DMS53 (cell line): Measurements from ENCODE around the gene WDR73.
A peak's percentile ranks its signal among the peaks of the same experiment; 100 is the strongest.
"Not testable (repeated sequence)": the region's sequence is repeated elsewhere in the genome, so short reads cannot be mapped to it uniquely, and the experiment has no call there.

Experiments used
- DNase-seq: peaks from one replicate; lab custom pipeline; 2025; lab: John Stamatoyannopoulos, UW

Gene WDR73

DNA sequence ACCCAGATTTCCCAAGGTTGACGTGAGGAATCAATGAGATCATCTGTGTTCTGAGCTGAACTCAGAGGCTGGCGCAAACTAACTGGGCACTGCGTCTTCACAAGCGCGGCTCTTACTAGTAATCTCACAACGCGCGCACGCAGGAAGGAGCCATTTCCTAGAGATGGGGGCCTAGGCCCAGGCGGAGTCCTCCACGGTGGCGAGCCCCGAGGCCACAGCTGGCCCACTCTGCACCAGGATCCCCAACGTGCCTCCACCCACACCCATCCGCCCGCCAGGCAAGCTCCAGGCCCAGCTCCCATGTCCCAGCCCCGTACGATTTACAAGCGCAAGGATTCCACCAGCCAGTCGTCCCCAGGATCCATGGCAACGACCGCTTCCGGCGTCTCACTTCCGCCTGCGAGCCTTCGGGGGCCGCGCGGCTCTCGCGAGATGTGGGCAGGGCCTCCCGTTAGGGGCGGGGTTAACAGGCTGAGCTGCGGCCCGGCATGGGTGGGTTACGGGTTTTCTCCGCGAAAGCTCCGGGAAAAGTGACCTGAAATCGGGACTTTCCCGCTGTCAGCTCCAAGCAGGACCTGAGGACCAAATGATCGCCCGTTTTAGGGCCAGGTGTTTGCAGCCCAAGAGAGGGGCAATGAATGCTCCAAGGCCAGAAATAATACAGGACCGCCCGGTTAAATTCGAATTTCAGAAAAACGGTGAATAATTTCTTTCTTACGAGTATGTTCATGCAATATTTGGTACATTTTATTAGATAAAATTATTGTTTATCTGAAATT is at the start of gene WDR73:
TSS of gene WDR73 (minus strand) at position 374 of the 779 bp plus-strand sequence. CDS start at position 365, 9 bp downstream.
- DNase-seq: peak; percentile 96

DNA sequence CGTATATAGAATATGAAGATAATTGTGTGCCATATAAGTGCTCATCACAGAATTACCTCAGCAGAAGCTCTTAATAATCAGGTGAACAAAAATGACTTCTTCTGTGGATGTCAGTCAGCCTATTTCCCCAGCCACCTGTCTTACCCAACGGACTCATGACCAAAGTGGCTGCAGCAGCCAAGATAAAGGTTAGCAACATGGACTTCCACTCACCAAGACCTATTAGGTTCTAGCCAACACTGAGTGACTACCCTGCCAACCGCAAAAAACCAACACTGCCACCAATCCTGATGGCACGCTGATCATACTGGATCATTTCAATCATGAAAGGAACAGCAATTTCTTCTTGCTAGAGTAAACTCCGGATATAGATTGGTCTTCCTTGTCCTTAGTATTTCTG is 49.7 kb upstream of the WDR73 start:
- DNase-seq: no peak

DNA sequence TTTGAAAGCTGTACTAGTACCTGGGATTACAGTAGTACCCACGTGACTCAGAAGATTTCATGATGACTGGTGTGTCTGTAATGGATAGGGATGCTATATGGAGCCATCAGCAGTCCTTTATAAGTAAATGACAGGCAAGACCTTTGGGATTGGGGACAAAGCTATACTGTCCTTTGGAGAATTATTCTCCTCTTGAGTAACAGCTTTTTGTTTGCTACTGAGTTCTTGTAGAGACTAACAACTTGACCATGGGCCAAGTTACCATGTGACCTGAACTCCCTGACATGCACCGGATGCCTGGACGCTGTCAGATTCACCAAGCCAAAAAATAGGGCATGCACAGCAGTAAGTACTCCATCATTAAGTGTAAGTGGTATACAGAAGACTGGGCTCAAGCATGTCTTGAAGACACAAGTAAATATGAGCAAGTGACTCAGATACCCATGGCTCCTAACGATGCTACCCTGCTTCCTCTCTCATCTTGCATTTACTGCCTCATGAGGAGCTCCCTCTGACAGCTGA is 48.9 kb upstream of the WDR73 start:
- no peak for DNase-seq

DNA sequence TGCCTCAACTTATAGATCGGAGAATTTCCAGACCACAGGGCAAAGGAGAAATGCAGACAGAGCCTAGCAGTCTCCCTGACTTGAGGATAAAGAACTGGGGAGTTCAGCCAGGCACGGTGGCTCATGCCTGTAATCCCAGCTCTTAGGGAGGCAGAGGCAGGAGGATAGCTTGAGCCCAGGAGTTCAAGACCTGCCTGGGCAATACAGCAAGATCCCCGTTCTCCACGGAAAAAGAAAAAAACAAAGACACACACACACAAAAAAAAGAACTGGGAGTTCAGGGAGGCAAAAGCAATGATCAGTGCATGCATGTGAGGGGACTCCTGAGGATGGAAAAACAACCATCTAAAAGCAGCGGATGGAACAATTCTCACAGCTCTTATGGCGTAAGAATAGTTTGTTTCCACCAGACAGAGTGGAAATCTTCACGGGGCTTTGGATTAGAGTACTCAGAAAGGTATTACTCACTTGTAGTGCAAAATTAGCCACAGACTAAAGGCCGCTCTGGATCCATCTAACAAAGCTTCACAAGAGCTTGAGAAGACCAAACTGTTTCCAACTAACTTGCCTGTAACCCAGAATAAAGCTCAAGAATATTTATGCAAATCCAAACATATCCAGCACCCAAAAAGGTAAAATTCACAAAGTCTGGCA is 45.6 kb upstream of the WDR73 start:
- no peak for DNase-seq

DNA sequence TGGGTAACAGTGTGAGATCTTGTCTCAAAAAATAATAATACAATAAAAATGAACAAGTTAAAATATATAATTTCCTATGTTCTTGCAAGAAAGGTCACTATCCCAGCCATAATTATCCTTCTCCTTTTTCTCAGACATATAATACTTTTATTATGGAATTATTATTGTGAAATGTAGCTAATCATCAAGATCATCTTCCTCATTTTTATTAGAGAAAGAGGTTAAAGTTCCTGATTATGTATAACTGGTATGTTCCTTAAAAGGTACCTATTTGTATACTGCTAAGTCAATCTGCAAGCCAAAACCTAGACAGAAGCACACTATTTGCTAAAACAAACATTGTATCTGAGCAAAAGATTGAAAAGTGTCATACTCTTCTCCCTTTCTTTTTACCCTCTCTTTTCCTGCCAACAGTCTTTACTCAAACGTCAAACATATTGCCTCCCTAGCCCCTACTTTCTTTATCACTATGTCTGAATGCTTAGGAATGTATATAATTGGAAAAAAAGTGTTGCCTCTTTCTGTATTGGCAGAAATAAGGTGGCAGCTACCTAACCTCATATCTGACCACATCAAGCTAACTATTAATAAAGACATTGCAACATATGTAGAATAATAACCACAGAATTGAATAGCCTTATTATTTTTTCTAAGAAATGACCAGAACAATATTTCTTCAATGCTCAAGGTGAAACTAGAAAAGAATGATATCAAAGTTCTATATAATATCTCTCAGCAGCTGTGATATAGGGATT is 43.3 kb upstream of the WDR73 start:
- no peak for DNase-seq

DNA sequence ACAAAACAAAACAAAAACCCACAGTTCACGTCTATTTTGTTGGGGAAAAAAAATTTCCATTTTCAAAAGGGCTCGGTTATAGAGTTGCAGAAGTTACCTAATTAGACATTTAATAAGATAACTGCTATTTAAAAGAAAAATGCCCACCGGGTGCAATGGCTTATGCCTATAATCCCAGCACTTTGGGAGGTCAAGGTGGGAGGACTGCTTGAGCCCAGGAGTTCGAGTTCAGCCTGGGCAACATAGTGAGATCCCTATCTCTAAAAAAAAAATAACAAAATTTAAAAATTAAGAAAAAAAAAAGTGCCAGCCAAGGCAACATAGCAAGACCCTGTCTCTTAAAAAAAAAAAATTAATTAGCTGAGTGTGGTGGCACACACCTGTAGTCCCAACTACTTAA is 42.7 kb upstream of the WDR73 start:
- no peak for DNase-seq

DNA sequence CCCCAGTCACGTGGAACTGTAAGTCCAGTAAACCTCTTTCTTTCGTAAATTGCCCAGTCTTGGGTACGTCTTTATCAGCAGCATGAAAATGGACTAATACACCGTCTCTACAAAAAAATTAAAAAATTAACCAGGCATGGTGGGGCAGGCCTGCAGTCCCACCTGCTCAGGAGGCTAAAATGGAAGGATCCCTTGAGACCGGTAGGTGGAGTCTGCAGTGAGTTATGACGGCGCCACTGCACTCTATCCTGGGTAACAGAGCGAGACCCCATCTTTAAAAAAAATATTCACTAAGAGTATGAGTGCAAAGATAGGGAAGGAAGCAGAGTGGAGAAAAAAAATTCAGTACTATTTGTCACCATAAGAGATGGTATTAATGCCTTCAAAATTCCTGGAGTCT is 36.3 kb upstream of the WDR73 start:
- no peak for DNase-seq

DNA sequence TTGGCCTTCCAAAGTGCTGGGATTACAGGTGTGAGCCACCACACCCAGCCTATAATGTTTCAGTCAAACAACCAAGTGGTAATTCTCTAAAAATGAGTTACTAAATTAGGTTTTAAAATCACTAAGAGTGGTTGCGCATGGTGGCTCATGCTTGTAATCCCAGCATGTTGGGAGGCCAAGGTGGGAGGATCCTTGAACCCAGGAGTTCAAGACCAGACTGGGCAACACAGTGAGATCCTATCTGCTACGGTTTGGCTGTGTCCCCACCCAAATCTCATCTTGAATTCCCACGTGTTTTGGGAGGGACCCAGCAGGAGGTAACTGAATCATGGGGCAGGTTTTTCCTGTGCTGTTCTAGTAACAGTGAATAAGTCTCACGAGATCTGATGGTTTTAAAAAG is 35.8 kb upstream of the WDR73 start:
- DNase-seq: no peak

DNA sequence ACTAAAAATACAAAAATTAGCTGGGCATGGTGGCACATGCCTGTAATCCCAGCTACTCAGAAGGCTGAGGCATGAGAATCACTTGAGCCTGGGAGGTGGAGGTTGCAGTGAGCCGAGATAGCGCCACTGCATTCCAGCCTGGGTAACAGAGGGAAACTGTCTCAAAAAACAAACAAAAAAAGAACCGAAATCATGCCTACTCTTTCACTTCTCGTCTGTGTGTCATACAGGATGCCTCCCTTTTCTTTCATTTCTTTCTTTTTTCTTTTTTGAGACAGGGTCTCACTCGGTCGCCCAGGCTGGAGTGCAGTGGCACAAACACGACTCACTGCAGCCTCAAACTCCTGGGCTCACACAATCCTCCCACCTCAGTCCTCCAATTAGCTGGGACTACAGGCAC is 32.4 kb upstream of the WDR73 start:
- DNase-seq: not testable (repeated sequence)

DNA sequence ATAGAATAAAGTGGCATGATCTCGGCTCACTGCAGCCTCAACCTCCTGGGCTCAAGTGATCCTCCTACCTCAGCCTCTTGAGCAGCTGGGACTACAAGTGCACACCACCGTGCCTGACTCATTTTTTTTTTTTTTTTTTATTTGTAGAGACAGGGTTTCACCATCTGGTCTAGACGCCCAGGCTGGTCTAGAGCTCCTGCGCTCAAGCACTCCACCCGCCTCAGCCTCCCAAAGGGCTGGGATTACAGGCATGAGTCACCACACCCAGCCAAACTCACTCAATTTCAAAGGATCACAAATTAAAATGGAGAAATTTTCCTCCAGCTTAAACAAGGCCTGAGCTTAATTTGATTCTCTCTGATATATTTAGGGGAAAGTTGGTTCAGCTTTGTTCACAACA is 31.2 kb upstream of the WDR73 start:
- DNase-seq: peak; percentile 85

DNA sequence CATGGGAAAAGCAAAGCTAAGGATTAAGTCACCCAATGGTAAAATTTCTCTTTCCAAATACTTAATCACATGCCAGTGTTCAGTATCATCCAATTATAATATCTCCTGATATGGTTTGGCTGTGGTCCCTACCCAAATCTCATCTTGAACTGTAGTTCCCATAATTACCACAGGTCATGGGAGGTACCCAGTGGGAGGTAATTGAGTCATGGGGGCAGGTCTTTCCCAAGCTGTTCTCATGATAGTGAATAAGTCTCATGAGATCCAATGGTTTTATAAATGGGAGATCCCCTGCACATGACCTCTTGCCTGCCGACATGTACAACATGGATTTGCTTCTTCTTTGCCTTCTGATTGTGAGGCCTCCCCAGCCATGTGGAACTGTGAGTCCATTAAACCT is 30.0 kb upstream of the WDR73 start:
- DNase-seq: no peak

DNA sequence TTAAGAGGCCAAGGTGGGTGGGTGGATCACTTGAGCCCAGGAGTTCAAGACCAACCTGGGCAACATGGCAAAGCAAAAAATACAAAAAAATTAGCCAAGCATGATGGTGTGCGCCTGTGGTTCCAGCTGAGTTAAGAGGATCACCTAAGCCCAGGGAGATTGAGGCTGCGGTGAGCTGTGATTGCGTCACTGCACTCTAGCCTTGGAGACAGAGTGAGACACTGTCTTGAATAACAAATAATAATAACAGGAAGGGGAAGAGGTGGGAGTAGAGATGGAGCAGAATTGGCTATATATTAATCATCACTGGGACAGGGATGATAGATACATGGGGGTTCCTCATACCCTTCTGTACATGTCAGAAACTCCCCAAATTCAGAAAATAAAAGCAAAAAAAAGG is 27.7 kb upstream of the WDR73 start:
- no peak for DNase-seq

DNA sequence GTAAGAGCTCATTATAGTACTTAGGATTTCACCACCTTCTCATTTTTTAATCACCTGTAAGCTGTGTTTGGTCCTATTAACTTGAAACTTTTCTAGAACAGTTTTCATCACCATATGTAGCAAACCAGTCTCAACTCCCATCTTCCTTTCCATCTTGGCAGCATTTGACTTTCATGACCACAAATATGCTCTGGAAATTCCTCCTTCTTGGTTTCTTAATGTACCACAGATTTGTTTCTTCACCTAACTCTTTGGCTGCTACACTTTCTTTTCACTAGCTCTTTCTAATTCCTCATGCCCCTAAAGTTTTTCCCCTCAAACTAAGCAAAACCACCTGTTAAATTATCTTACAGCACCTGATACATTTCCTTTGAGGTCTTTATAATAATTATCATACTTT is 17.1 kb upstream of the WDR73 start:
- DNase-seq: no peak

DNA sequence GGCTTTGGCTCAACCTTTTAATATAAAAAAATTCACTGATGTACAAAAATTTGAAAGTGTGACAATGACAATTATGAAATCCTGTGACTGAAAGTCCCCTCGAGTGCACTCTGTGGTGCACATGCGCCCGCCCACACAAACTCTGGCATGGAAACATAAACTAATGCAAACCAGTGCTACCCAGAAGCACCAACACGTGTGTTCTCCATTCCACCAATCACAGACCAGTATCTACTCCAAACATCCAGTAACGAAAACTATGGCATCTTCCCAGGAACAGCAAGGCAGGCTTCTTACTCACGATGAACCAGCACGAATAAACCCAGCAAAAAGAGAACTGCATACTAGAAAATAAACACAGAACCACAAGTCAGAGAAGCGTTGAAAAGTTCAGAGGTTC is 15.6 kb upstream of the WDR73 start:
- no peak for DNase-seq

DNA sequence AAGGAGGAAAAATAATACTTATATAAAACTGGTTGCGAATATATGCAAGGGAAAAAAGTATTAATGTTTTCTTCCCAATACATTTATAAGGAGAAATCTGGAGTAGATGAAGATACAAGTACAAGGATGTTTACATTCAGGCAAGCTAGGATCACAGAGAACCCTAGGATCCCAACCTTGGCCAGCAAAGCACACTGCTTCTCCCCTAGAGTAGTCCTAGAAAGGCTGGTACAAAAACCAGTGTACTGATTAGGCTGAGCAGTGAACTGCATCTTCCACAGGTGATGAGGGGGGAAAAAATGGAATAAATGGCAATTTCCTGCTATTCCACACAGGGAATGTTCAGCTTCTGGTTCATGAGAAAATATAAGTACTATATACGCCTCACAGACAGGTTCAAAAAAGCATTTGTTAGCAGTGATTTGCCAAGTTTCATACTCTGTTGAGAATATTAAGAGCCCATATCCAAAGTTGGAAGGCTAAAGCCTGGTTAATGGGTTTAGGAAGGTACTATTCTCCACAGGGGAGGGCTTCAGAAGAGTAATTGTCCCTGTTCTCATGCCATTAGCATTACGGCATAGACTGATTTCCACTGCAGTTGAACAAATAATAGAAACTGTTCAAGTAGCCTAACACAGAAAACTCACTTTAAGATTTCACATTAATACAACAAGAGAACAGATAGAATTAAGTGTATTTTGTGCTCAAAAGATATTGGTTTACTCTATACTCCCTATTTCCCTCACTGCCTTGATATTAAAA is 14.3 kb upstream of the WDR73 start:
- no peak for DNase-seq

DNA sequence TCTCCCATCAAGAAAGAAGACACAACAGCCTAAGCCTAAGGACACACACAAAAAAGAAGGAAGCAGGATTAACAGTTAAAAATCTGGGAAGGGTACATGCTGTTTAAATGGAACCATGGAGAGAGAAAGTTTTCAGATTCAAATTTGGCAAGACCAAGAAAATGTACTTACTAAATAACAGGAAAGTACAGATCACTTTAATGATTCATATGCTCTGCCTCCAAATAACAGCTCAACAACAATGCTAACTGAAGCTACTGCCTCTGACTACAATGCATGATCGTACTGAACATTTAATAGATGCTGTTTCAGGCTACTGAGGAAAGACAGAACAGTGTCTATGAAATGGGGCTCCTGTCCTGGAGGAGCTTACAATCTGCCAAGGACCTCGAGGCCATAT is 12.3 kb upstream of the WDR73 start:
- DNase-seq: no peak

DNA sequence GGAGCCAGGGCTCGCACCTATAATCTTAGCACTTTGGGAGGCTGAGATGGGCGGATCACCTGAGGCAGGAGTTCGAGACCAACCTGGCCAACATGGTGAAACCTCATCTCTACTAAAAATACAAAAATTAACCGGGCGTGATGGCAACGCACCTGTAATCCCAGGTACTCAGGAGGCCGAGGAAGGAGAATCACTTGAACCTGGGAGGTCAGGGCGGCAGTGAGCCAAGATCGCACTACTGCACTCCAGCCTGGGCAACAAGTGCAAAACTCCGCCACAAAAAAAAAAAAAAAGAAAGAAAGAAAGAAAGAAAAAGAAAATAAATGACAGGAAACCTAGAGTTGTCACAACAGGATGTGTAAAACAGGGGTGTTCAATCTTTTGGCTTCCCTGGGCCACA is 6.9 kb upstream of the WDR73 start:
- DNase-seq: no peak

DNA sequence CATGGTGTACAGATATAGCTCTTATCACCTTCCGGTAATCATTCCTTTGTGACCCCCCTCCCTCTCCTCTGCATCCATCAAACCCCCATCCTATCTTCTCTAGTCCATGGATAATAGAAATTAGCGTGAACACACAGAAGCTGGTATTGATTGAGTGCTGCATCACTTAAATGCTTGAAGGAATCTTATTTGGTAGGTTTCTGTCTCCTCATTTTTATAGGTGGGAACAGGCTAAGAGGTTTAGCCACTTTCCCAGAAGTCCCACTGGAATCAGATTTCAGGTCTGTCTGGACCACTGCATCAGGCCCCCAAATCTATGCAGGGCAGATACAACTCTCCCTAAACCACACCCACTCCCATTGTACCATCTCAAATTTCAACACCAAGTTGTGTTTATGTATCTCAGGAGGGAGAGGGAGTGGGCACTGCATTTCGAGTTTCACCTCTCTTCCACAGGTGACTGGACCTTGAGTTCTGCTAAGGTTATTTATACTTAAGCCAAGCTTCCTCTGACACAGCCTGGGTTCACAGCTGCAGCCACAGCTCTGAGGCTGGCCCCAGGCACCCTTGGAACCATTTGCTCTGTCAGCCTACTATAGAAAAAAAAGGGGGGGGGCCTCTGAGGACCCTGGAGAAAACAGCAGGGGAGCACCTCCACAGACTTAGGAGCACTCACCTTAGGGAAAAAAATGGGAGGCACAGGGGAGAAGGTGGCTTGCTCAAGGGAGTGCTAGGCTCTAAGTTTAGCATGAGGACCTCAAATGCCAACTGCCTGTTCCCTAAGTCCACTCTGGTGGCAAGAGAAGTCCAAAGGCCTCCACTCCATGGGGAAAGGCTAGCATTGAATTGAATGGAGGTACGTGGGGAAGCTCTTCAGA is 6.1 kb upstream of the WDR73 start:
- DNase-seq: no peak

DNA sequence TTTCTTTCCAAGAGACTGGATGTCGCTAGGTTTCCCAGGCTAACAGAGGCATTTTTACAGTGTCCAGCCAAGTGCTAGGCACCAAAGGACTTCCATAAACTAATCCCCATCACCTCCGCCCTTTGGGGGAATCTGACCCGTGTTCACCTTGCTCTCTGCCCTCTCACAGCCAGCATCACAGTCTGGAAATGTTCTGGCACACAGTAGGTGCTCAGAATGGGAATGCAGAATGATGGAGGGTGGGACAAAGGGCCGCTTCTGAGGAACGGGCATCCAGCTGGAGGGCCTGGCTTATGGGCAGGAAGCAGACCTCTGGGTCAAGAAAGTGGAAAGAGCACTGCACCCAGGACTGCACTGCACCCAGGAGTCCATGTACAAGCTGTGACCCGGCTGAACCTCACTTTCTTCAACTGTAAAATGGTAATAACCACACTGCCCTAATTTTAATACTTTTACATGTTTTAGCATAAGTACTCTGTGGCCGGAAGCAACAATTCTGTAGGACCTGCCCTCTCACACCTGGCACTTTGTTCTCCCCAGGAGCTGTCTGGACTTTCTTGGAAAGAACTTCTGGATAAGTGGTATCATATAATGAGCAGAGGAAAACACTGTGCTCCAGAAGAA is 4.8 kb upstream of the WDR73 start:
- DNase-seq: peak; percentile 35

DNA sequence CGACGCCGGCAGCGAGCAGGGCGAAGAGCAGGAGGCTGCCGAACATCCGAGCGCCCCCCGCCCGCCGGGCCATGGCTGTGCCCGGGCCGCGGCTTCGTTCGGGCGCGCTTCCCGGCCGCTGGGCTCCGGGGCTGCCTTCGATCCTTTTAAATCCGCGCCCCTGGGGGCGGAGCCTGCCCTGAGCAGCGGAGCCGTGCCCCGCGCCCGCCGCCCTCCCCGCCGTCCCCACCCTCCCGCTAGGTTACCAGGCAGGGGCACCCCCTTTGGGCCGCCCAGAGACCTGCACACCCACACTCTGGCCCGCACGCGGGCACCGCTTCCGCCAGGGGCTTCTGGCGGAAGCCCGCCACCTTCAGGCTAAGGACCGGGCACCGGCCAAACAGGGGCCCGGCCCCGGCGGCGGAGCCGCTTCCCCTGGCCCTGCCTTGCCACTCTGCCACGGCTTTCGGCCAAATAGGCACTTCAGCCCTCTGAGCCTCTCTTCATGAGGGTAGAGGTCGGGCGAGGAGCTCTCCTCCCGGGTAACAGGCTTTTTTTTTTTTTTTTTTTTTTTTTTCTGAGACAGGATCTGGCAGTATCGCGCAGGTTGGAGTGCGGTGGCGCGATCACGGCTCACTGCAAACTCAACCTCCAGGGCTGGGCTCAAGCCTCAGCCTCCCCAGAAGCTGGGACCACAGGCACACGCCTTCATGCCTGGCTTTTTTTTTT is 4.2 kb upstream of the WDR73 start, which contains the start of gene NMB:
TSS of gene NMB (minus strand) at position 120 of the 708 bp plus-strand sequence. CDS start at position 73, 47 bp downstream.
- DNase-seq: peak; percentile 90
